GM12878 (cell line): ENCODE results near the gene NHSL2. TPM values are rescaled to one million over a fixed set of nuclear protein-coding genes. Genes with fewer than 3 reads are reported as not detected.

Experiments used
- ATAC-seq: fragments of 200-7000 bp; cut with Tn5 transposase; 3 replicates; pipeline ENCODE4 v1.9.1; 2020; ENCODE audit warnings: mild to moderate bottlenecking, moderate library complexity
- BruUV-seq: library from RNA; stranded (reverse); fragments of 400-500 nt; replicated peaks from 2 replicates; lab custom pipeline; 2021; lab: Mats Ljungman, UMichigan
- CTCF ChIA-PET: fragments of 300-600 bp; sonication (Branson Sonifier 250); formaldehyde crosslinking; extraction: SDS; loops from one replicate; lab custom pipeline; 2021; ENCODE audit warnings: inconsistent platforms; lab: Yijun Ruan, JAX
- POLR2A ChIA-PET: fragments of 350-600 bp; formaldehyde crosslinking; extraction: SDS; loops from one replicate; lab custom pipeline; 2021; ENCODE audit warnings: inconsistent platforms; lab: Charles Lee
- RAD21 ChIA-PET: fragments of 300-600 bp; sonication (Branson Sonifier 250); formaldehyde crosslinking; loops from one replicate; lab custom pipeline; 2023; ENCODE audit warnings: antibody characterized with exemption; ENCODE audit not compliant: unreplicated experiment; lab: Charles Lee
- SMC1A ChIA-PET: fragments of 300-600 bp; sonication (Branson Sonifier 250); formaldehyde crosslinking; loops from one replicate; lab custom pipeline; 2023; ENCODE audit not compliant: unreplicated experiment, uncharacterized antibody; lab: Charles Lee
- DNase-seq: peaks from one replicate; pipeline ENCODE4 v3.0.0-alpha.2; 2011; ENCODE audit warnings: low read depth, low spot score
- FAIRE-seq: peaks from 3 replicates; lab custom pipeline; 2011; peaks lifted over from hg19 to GRCh38; lab: Jason Lieb, UNC
- H2AFZ ChIP-seq: 2 replicates; pipeline ENCODE4 v1.6.0; 2011; ENCODE audit warnings: low read depth, low read length, control low read depth; ENCODE audit not compliant: control insufficient read depth
- H3K27ac ChIP-seq: 2 replicates; pipeline ENCODE4 v1.5.1; 2011; ENCODE audit warnings: control low read depth; ENCODE audit not compliant: control insufficient read depth, insufficient read depth
- H3K27me3 ChIP-seq, 2 experiments: replicated peaks in 1 of 2; 2 replicates each; pipeline versions ENCODE4 v1.6.0 to v1.6.1; 2011; ENCODE audit warnings: low read length in 1 of 2; ENCODE audit not compliant: control insufficient read depth in 2 of 2, insufficient read depth in 2 of 2
- H3K36me3 ChIP-seq, 2 experiments: 2 replicates each; pipeline ENCODE4 v1.5.1; 2011; ENCODE audit warnings: low read length in 1 of 2; ENCODE audit not compliant: control insufficient read depth in 2 of 2, insufficient read depth in 2 of 2
- H3K4me1 ChIP-seq: 2 replicates; pipeline ENCODE4 v1.6.1; 2011; ENCODE audit warnings: mild to moderate bottlenecking, low read length, moderate library complexity, mixed read lengths; ENCODE audit not compliant: control insufficient read depth, insufficient read depth
- H3K4me2 ChIP-seq: 2 replicates; pipeline ENCODE4 v1.6.0; 2011; ENCODE audit warnings: control low read depth; ENCODE audit not compliant: control insufficient read depth, insufficient read depth
- H3K4me3 ChIP-seq: fragments of 200-600 bp; sonication (generic); 2 replicates; pipeline ENCODE4 v1.5.1; 2016
- H3K79me2 ChIP-seq: 2 replicates; pipeline ENCODE4 v1.6.0; 2011; ENCODE audit warnings: low read length; ENCODE audit not compliant: control insufficient read depth, insufficient read depth
- H3K9ac ChIP-seq: 2 replicates; pipeline ENCODE4 v1.8.0; 2011; ENCODE audit warnings: low read length, control low read depth, mixed read lengths; ENCODE audit not compliant: control insufficient read depth, insufficient read depth
- H3K9me3 ChIP-seq: replicated peaks from 3 replicates; pipeline ENCODE4 v1.5.1; 2011; ENCODE audit warnings: mild to moderate bottlenecking, low read length; ENCODE audit not compliant: control insufficient read depth, insufficient read depth
- H4K20me1 ChIP-seq: 2 replicates; pipeline ENCODE4 v1.6.0; 2011; ENCODE audit not compliant: control insufficient read depth, insufficient read depth
- BCL11A ChIP-seq: IDR thresholded peaks from 2 replicates; pipeline ENCODE4 v1.6.1; 2011; ENCODE audit warnings: low read depth, low read length
- ELK1 ChIP-seq: IDR thresholded peaks from 2 replicates; pipeline ENCODE4 v1.6.1; 2012; ENCODE audit warnings: low read depth, low read length, improper control_type of control experiment
- HSF1 ChIP-seq: fragments of 150-350 bp; IDR thresholded peaks from 2 replicates; pipeline ENCODE4 v1.6.1; 2014; ENCODE audit warnings: mild to moderate bottlenecking, low read depth, low read length
- MTA3 ChIP-seq: IDR thresholded peaks from 2 replicates; pipeline ENCODE4 v1.6.1; 2012; ENCODE audit warnings: low read length, inconsistent platforms, borderline replicate concordance
- PKNOX1 ChIP-seq: fragments of 450-650 bp; IDR thresholded peaks from 2 replicates; pipeline ENCODE4 v1.6.1; 2016; ENCODE audit warnings: mild to moderate bottlenecking
- POLR2AphosphoS5 ChIP-seq: IDR thresholded peaks from 2 replicates; pipeline ENCODE4 v1.6.1; 2011; ENCODE audit warnings: mild to moderate bottlenecking, low read length, inconsistent platforms
- RFX5 ChIP-seq: IDR thresholded peaks from 2 replicates; pipeline ENCODE4 v1.6.1; 2011; ENCODE audit warnings: low read depth, low read length, improper control_type of control experiment
- TAF1 ChIP-seq: IDR thresholded peaks from 2 replicates; pipeline ENCODE4 v1.6.1; 2011; ENCODE audit warnings: mild to moderate bottlenecking, low read depth, low read length, borderline replicate concordance
- YY1 ChIP-seq: IDR thresholded peaks from 2 replicates; pipeline ENCODE4 v1.6.1; 2011; ENCODE audit warnings: low read depth, mild to moderate bottlenecking, low read length
- ZBTB11 ChIP-seq: fragments of 450-650 bp; formaldehyde crosslinking; IDR thresholded peaks from 2 replicates; pipeline ENCODE4 v1.5.0; 2022; ENCODE audit warnings: mild to moderate bottlenecking, missing genetic modification characterization
- ZNF217 ChIP-seq: fragments of 450-650 bp; IDR thresholded peaks from 2 replicates; pipeline ENCODE4 v1.6.1; 2017; ENCODE audit warnings: antibody characterized with exemption, mild to moderate bottlenecking
- ZNF622 ChIP-seq: fragments of 450-650 bp; IDR thresholded peaks from 2 replicates; pipeline ENCODE4 v1.6.1; 2017; ENCODE audit warnings: mild to moderate bottlenecking, inconsistent platforms
- WGBS: methylation state at CpG from one replicate; pipeline ENCODE4 v1.1.6; 2016; ENCODE audit warnings: low lambda C conversion rate; ENCODE audit not compliant: insufficient replicate concordance, insufficient coverage; ENCODE audit errors: missing lambda C conversion rate; 5-methylcytosine and 5-hydroxymethylcytosine counted together
- in situ Hi-C: fragments of 300-500 bp; cut with MboI; formaldehyde crosslinking; loops from 9 replicates; pipeline ENCODE4 v1.14.3; 2018; ENCODE audit warnings: mixed read lengths
- intact Hi-C: fragments of 100-400 bp; cut with micrococcal nuclease; formaldehyde crosslinking; loops from one replicate; pipeline ENCODE4 v1.14.2; 2022; ENCODE audit not compliant: unreplicated experiment
- polyA plus RNA-seq, 11 experiments: library from polyadenylated mRNA; depleted of rRNA in 4 of 11; unstranded in 6 of 11; stranded (reverse) in 5 of 11; fragments of >200 nt; fragmentation: Nextera tagmentation in 4 of 11; fragmentation: Illumina TruSeq in 1 of 11; extraction: Ambion mirVana in 4 of 11; extraction: Trizol in 1 of 11; gene quantifications; 1 replicate in 1 of 11; 2 replicates in 10 of 11; pipeline versions ENCODE4 v1.2.1 to v1.2.3, GENCODE V29; 2011 to 2016; ENCODE audit warnings: inconsistent platforms in 2 of 11, missing spikeins in 2 of 11, low read depth in 1 of 11
- total RNA-seq, 4 experiments: library from RNA; depleted of rRNA in 3 of 4; stranded (reverse); fragments of >200 nt in 3 of 4; fragmentation: Illumina TruSeq in 1 of 4; extraction: Trizol in 1 of 4; gene quantifications; 2 replicates each; pipeline versions ENCODE4 v1.2.1 to v1.2.3, GENCODE V29; 2013 to 2021

The NHSL2 gene
- total and polyA plus RNA-seq, 10 of the 15 experiments (the other 5 are each of a cell fraction or from before 2014, with no cell fraction given): 0.05 to 0.53 (median 0.07) TPM; not detected in 2

- CTCF ChIA-PET: no interaction called here
- Histone ChIP-seq H4K20me1 (no peaks in the 10 kb centered on the region), H3K27ac (no peak overlapping the region), H3K9ac (no peak overlapping the region), H2AFZ (no peak overlapping the region), H3K4me1 (peaks cover 14% of the 10 kb centered on the region)
- SMC1A ChIA-PET: no interaction called here
- TF ChIP-seq ZNF622 (no peak), PKNOX1 (no peak), HSF1 (no peak), BCL11A (no peak), MTA3 (no peak), RFX5 (no peak), TAF1 (no peak), YY1 (no peak), ZNF217 (no peak), POLR2AphosphoS5 (no peak), ELK1 (no peak), ZBTB11 (CRISPR knock-in tag) (no peak)
- TF ChIP-seq, all 136 proteins: peak for 0
- in situ Hi-C loops: no loop called here
- Histone ChIP-seq H3K79me2 (no peaks in the 10 kb centered on the region), H3K4me2 (no peak overlapping the region), H3K9me3 (no peaks in the 10 kb centered on the region), H3K36me3 (no peaks in the 10 kb centered on the region), H3K27me3 (no peaks in the 10 kb centered on the region; a peak in 1 of 4 replicates), H3K4me3 (no peak overlapping the region)
- ChIA-PET RAD21 (no interaction called here), POLR2A (no interaction called here)
- WGBS: 67% methylated on average over 8 of the region's 8 CpGs
- intact Hi-C loops: no loop called here
- no TSS peak for BruUV-seq
- ATAC-seq (no peak), DNase-seq (no peak), FAIRE-seq (no peak)
Measured at GRCh38 chrX:72139538-72139937, 228.9 kb downstream of the NHSL2 start.
